Measurements from ENCODE around the gene ITGA6.
"Not testable (repeated sequence)": the region's sequence is repeated elsewhere in the genome, so short reads cannot be mapped to it uniquely, and the experiment has no call there.

Gene ITGA6

DNA sequence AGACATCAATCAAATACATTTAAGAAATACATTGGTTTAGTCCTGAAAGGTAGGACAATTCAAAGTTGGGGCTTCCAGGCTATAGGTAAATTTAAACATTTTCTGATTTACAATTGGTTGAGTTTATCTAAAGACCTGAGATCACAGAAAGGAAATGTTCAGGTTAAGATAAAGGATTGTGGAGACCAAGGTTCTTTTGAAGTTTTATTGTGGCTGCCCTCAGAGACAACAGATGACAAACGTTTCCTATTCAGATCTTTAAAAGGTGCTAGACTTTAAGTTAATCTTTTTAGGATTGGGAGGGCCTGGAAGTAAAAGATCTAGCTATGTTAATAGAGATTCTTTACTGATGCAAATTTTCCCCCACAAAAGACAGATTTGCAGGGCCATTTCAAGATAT lies 122.4 kb downstream of the ITGA6 start:
- not testable (repeated sequence) for H2BK15ac ChIP-seq (ENCODE audit: low read depth, poor library complexity, severe bottlenecking); H3K14ac ChIP-seq (ENCODE audit: low read length in 2 of 2)
- WGBS, result no CpG with 5 or more reads among the region's 1 CpG

DNA sequence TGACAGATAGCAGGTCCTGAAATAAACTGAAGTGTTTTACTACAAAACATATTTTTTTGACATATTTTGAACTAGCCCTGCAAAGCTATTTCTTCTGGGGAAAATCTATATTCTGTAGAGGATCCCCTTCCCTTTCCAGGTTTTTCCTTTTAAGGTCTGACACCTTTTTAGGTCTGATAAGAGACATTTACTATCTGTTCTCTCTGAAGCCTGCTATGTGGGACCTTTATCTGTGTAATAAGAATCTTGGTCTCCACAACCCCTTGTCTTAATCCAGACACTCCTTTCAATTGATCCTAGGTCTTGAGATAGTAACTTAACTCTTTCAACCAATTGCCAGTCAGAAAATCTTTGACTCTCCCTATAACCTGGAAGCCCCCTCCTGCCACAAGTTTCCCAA lies 123.0 kb downstream of the ITGA6 start:
- no peak overlapping the region for H3K4me2 ChIP-seq (ENCODE audit: low read length, poor library complexity, severe bottlenecking)
- peak overlapping the region; percentile 71 to 74 for H3K18ac ChIP-seq (ENCODE audit: low read depth in 1 of 2, low read length in 2 of 2)
- H3K79me1 ChIP-seq (replicated peaks; ENCODE audit: low read length, poor library complexity, severe bottlenecking), result no peaks in the 10 kb centered on the region
- no peak overlapping the region for H3K9ac ChIP-seq (ENCODE audit: low read length)
- no peak overlapping the region for H3K4me3 ChIP-seq (ENCODE audit: insufficient read depth in 1 of 2, low read depth in 1 of 2, low read length in 2 of 2)
- H2BK15ac ChIP-seq (ENCODE audit: low read depth, poor library complexity, severe bottlenecking), result no peak overlapping the region
- no peaks in the 10 kb centered on the region for H3K27me3 ChIP-seq (ENCODE audit: control insufficient read depth in 1 of 2, insufficient read depth in 1 of 2, low read length in 2 of 2)
- no peaks in the 10 kb centered on the region for H3K9me3 ChIP-seq (ENCODE audit: control insufficient read depth, low read length)
- no peak overlapping the region for H2BK5ac ChIP-seq (ENCODE audit: low read depth, low read length, poor library complexity, severe bottlenecking)
- no peak overlapping the region for H3K4ac ChIP-seq (ENCODE audit: low read depth in 1 of 2, low read length in 2 of 2)
- H3K27ac ChIP-seq (ENCODE audit: low read length, poor library complexity, severe bottlenecking), result no peak overlapping the region
- H2BK120ac ChIP-seq (ENCODE audit: low read depth, low read length), result no peak overlapping the region
- H4K91ac ChIP-seq (ENCODE audit: low read length), result no peak overlapping the region
- no peak overlapping the region for H2AFZ ChIP-seq (ENCODE audit: low read depth, low read length)
- no peak overlapping the region for H3K23ac ChIP-seq (ENCODE audit: low read length in 2 of 2)
- H3K36me3 ChIP-seq (ENCODE audit: control insufficient read depth in 1 of 2, insufficient read depth in 2 of 2, low read depth in 1 of 2, low read length in 2 of 2), result no peaks in the 10 kb centered on the region
- H2AK5ac ChIP-seq (ENCODE audit: low read length, severe bottlenecking), result no peak overlapping the region
- no peak overlapping the region for H4K8ac ChIP-seq (ENCODE audit: low read length)
- H3K14ac ChIP-seq (ENCODE audit: low read length in 2 of 2), result no peak overlapping the region
- no peak for DNase-seq
- H3K4me1 ChIP-seq (ENCODE audit: control insufficient read depth, insufficient read depth, low read depth, low read length), result peaks cover 2% of the 10 kb centered on the region
- H2BK12ac ChIP-seq (ENCODE audit: low read length in 2 of 2), result peak overlapping the region in 1 of 2 experiments; percentile 88

More for the DNA sequence above, 122.4 kb downstream of the ITGA6 start:
- H3K23ac ChIP-seq (ENCODE audit: low read length in 2 of 2); H3K4me3 ChIP-seq (ENCODE audit: insufficient read depth in 1 of 2, low read depth in 1 of 2, low read length in 2 of 2); H2AK5ac ChIP-seq (ENCODE audit: low read length, severe bottlenecking); H3K18ac ChIP-seq (ENCODE audit: low read depth in 1 of 2, low read length in 2 of 2); H3K27ac ChIP-seq (ENCODE audit: low read length, poor library complexity, severe bottlenecking); H3K4ac ChIP-seq (ENCODE audit: low read depth in 1 of 2, low read length in 2 of 2); H2BK120ac ChIP-seq (ENCODE audit: low read depth, low read length); H3K4me2 ChIP-seq (ENCODE audit: low read length, poor library complexity, severe bottlenecking); H3K27me3 ChIP-seq (ENCODE audit: control insufficient read depth in 1 of 2, insufficient read depth in 1 of 2, low read length in 2 of 2); H4K8ac ChIP-seq (ENCODE audit: low read length); H4K91ac ChIP-seq (ENCODE audit: low read length); DNase-seq; H2BK12ac ChIP-seq (ENCODE audit: low read length in 2 of 2); H3K36me3 ChIP-seq (ENCODE audit: control insufficient read depth in 1 of 2, insufficient read depth in 2 of 2, low read depth in 1 of 2, low read length in 2 of 2); H3K9me3 ChIP-seq (ENCODE audit: control insufficient read depth, low read length); H3K9ac ChIP-seq (ENCODE audit: low read length); H2BK5ac ChIP-seq (ENCODE audit: low read depth, low read length, poor library complexity, severe bottlenecking); H2AFZ ChIP-seq (ENCODE audit: low read depth, low read length); H3K79me1 ChIP-seq (replicated peaks; ENCODE audit: low read length, poor library complexity, severe bottlenecking); H3K4me1 ChIP-seq (ENCODE audit: control insufficient read depth, insufficient read depth, low read depth, low read length): not testable (repeated sequence)

DNA sequence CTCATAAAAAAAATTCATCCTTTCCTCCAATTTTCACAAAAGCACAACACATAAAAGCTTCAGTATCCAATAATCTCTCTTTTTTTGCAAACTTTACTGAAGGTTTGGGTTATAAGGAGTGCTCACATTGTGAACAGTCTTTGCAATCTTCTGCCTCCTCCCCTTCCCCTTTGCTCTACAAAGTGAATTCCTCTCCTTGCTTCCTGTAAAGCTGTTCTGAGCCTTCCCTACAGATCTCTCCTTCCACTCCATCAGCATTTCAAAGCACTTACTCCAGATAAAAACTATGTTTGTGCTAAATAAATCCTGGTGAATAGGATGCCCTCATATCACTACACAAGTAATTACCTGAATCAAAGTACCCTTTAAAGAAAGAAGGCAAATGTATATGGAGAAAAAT lies 123.9 kb downstream of the ITGA6 start:
- no peak overlapping the region for H2BK5ac ChIP-seq (ENCODE audit: low read depth, low read length, poor library complexity, severe bottlenecking)
- peaks cover 2% of the 10 kb centered on the region for H3K4me1 ChIP-seq (ENCODE audit: control insufficient read depth, insufficient read depth, low read depth, low read length)
- no peak overlapping the region for H2AK5ac ChIP-seq (ENCODE audit: low read length, severe bottlenecking)
- no peaks in the 10 kb centered on the region for H3K36me3 ChIP-seq (ENCODE audit: control insufficient read depth in 1 of 2, insufficient read depth in 2 of 2, low read depth in 1 of 2, low read length in 2 of 2)
- H3K14ac ChIP-seq (ENCODE audit: low read length in 2 of 2), result no peak overlapping the region
- H3K4ac ChIP-seq (ENCODE audit: low read depth in 1 of 2, low read length in 2 of 2), result no peak overlapping the region
- no peak overlapping the region for H4K91ac ChIP-seq (ENCODE audit: low read length)
- H4K8ac ChIP-seq (ENCODE audit: low read length), result no peak overlapping the region
- no peak overlapping the region for H2BK120ac ChIP-seq (ENCODE audit: low read depth, low read length)
- H3K18ac ChIP-seq (ENCODE audit: low read depth in 1 of 2, low read length in 2 of 2), result no peak overlapping the region
- no peaks in the 10 kb centered on the region for H3K27me3 ChIP-seq (ENCODE audit: control insufficient read depth in 1 of 2, insufficient read depth in 1 of 2, low read length in 2 of 2)
- H3K9me3 ChIP-seq (ENCODE audit: control insufficient read depth, low read length), result no peaks in the 10 kb centered on the region
- H3K4me3 ChIP-seq (ENCODE audit: insufficient read depth in 1 of 2, low read depth in 1 of 2, low read length in 2 of 2), result no peak overlapping the region
- no peak overlapping the region for H3K23ac ChIP-seq (ENCODE audit: low read length in 2 of 2)
- no peak overlapping the region for H2AFZ ChIP-seq (ENCODE audit: low read depth, low read length)
- no peak overlapping the region for H2BK12ac ChIP-seq (ENCODE audit: low read length in 2 of 2)
- H3K27ac ChIP-seq (ENCODE audit: low read length, poor library complexity, severe bottlenecking), result no peak overlapping the region
- H3K79me1 ChIP-seq (replicated peaks; ENCODE audit: low read length, poor library complexity, severe bottlenecking), result no peaks in the 10 kb centered on the region
- H3K9ac ChIP-seq (ENCODE audit: low read length), result no peak overlapping the region
- no peak overlapping the region for H2BK15ac ChIP-seq (ENCODE audit: low read depth, poor library complexity, severe bottlenecking)
- H3K4me2 ChIP-seq (ENCODE audit: low read length, poor library complexity, severe bottlenecking), result no peak overlapping the region
- DNase-seq, result no peak

DNA sequence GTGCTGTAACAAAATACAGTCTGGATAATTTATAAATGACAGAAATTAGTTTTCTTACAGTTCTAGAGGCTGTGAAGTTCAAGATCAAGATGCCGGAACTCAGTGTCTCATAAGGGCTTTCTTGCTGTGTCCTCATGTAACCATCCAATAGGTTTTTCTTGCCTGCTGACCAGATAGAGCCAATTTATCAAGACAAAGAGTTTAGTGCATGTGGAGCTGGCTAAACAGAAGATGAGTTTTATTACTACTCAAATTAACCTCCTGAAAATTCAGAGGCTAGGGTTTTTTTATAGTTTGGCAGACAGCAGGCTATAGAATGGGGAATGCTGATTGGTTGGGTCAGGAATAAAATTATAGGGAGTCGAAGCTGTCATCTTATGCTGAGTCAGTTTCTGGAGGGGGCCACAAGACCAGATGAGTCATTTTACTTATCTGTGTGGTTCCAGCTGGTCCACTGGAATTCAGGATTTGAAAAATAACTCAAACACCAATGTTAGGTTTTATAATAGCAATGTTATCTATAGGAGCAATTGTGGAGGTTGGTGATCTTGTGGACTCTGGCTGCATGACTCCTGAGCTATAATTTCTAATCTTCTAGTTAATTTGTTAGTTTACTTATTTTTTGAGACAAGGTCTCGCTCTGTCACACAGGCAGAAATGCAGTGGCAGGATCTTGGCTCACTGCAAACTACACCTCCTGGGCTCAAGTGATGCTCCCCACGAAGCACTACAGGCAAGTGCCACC lies 125.3 kb downstream of the ITGA6 start:
- Histone ChIP-seq H3K4me1 (ENCODE audit: control insufficient read depth, insufficient read depth, low read depth, low read length) (peaks cover 2% of the 10 kb centered on the region), H4K91ac (ENCODE audit: low read length) (no peak overlapping the region), H3K4me3 (ENCODE audit: insufficient read depth in 1 of 2, low read depth in 1 of 2, low read length in 2 of 2) (no peak overlapping the region), H2BK15ac (ENCODE audit: low read depth, poor library complexity, severe bottlenecking) (no peak overlapping the region), H3K4ac (ENCODE audit: low read depth in 1 of 2, low read length in 2 of 2) (no peak overlapping the region), H3K18ac (ENCODE audit: low read depth in 1 of 2, low read length in 2 of 2) (no peak overlapping the region), H3K36me3 (ENCODE audit: control insufficient read depth in 1 of 2, insufficient read depth in 2 of 2, low read depth in 1 of 2, low read length in 2 of 2) (no peaks in the 10 kb centered on the region), H3K14ac (ENCODE audit: low read length in 2 of 2) (no peak overlapping the region), H3K4me2 (ENCODE audit: low read length, poor library complexity, severe bottlenecking) (no peak overlapping the region), H2BK12ac (ENCODE audit: low read length in 2 of 2) (no peak overlapping the region), H3K79me1 (replicated peaks; ENCODE audit: low read length, poor library complexity, severe bottlenecking) (peaks cover under 1% of the 10 kb centered on the region), H2AFZ (ENCODE audit: low read depth, low read length) (no peak overlapping the region), H3K27ac (ENCODE audit: low read length, poor library complexity, severe bottlenecking) (peak overlapping the region; percentile 5), H3K23ac (ENCODE audit: low read length in 2 of 2) (no peak overlapping the region), H2BK120ac (ENCODE audit: low read depth, low read length) (no peak overlapping the region), H3K27me3 (ENCODE audit: control insufficient read depth in 1 of 2, insufficient read depth in 1 of 2, low read length in 2 of 2) (no peaks in the 10 kb centered on the region), H3K9me3 (ENCODE audit: control insufficient read depth, low read length) (no peaks in the 10 kb centered on the region), H3K9ac (ENCODE audit: low read length) (no peak overlapping the region), H2BK5ac (ENCODE audit: low read depth, low read length, poor library complexity, severe bottlenecking) (no peak overlapping the region), H2AK5ac (ENCODE audit: low read length, severe bottlenecking) (no peak overlapping the region), H4K8ac (ENCODE audit: low read length) (no peak overlapping the region)
- peak; percentile 80 for DNase-seq
- WGBS, result 62% methylated on average over 4 of the region's 4 CpGs

Data from mesenchymal stem cell (in vitro differentiated cells and primary cell).